Heart left ventricle (tissue), 13 donors: ENCODE results near the gene NTSR2.

Experiments used
- POLR2A ChIP-seq, 2 donors: fragments of 450-650 bp; IDR thresholded peaks; one replicate each; pipeline ENCODE4 v1.6.1; 2017; ENCODE audit warnings: antibody characterized with exemption in 2 of 2, mild to moderate bottlenecking in 2 of 2, moderate library complexity in 2 of 2
- TF ChIP-seq, protein P1 (sequence below), 12 donors: fragments of 200-600 bp; sonication (generic) in 4 of 12; IDR thresholded peaks; one replicate each; pipeline versions ENCODE4 v1.5.0 to v1.8.0; 2018 to 2022; ENCODE audit warnings: antibody characterized with exemption in 12 of 12, mild to moderate bottlenecking in 5 of 12
- donor health status: ischemic (EF 13 %, LVEDD 7.1; RV severe dilation, severe dysfunction).
- donor health status: DM: no; HTN: yes; CAD: no.
- donor health status: DM: no; HTN: no; CAD: no.
- donor health status: ischemic (EF 25% LVEDD 6.9; RV normal size, moderate dysfunction).
- donor health status: ischemic (EF 25% LVEDD 5.7; RV mildly dilated, moderate dysfunction).
- donor health status: ischemic (EF 35%, LVEDD 5.7; RV mildly dilated, moderate dysfunction).
- donor health status: nonischemic (EF 11% LVEDD 7.7; RV severe dilation, severe dysfunction).
- donor health status: DM: yes; HTN: yes; CAD: no.
- donor health status: PGD.
- donor health status: ischemic (EF 29% LVEDD 5.4; RV normal size, mild dysfunction).
- donor health status: nonischemic (EF 23%, LVEDD 6.1; RV moderate dilation, normal function).

DNA sequence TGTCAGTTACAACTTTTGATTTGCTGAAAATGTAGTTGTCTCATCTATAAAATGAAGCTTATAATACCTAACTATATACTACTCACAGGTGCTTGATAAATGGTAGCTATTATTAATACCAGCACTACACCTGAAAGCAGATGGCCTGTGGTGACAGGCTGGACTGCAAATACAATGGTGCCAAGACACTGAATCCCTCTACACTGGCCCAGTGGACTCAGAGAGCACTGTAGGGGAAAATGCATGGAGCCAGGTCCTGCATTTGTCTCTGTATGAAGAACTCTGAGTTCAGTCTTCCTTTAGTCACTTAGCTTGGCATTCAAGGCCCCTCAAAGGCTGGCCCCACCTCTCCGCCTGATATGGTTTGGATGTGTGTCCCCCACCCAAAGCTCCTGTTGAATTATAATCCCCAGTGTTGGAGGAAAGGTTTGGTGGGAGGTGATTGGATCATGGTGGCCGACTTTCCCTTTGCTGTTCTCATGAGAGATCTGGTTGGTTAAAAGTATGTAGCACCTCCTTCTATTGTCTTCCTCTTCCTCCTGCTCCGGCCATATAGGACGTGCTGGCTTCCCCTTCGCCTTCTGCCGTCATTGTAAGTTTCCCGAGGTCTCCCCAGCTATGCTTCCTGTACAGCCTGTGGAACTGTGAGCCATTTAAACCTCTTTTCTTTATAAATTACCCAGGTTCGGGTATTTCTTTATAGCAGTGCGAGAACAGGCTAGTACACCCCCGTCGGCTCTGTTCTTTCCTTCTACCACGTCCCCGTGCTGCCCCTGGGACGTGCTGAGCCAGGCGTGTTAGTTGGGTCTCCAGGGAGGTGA lies 11.1 kb upstream of the NTSR2 start:
- TF ChIP-seq, protein P1, sequence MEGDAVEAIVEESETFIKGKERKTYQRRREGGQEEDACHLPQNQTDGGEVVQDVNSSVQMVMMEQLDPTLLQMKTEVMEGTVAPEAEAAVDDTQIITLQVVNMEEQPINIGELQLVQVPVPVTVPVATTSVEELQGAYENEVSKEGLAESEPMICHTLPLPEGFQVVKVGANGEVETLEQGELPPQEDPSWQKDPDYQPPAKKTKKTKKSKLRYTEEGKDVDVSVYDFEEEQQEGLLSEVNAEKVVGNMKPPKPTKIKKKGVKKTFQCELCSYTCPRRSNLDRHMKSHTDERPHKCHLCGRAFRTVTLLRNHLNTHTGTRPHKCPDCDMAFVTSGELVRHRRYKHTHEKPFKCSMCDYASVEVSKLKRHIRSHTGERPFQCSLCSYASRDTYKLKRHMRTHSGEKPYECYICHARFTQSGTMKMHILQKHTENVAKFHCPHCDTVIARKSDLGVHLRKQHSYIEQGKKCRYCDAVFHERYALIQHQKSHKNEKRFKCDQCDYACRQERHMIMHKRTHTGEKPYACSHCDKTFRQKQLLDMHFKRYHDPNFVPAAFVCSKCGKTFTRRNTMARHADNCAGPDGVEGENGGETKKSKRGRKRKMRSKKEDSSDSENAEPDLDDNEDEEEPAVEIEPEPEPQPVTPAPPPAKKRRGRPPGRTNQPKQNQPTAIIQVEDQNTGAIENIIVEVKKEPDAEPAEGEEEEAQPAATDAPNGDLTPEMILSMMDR (IDR thresholded peaks at IDR 0.05), result no peak
- no peak for TF ChIP-seq POLR2A (IDR thresholded peaks at IDR 0.05)
